Keratinocyte (primary cell): Measurements from ENCODE around the gene MDFIC2.
"Not testable (repeated sequence)": the region's sequence is repeated elsewhere in the genome, so short reads cannot be mapped to it uniquely, and the experiment has no call there.

Experiments
- EZH2 ChIP-seq: IDR thresholded peaks from one replicate; pipeline ENCODE4 v1.6.1; 2012; ENCODE audit warnings: inconsistent platforms, mild to moderate bottlenecking, low read length, moderate library complexity
- TF ChIP-seq, protein P1 (sequence below), 3 experiments: IDR thresholded peaks in 1 of 3; conservative IDR thresholded peaks in 1 of 3; optimal IDR thresholded peaks in 1 of 3; 2 replicates in 2 of 3; 3 replicates in 1 of 3; pipeline versions ENCODE3 to v1.5.1; 2011; ENCODE audit warnings: low read length in 3 of 3, mild to moderate bottlenecking in 3 of 3, moderate library complexity in 2 of 3, control low read depth in 1 of 3, inconsistent platforms in 1 of 3; ENCODE audit not compliant: insufficient read depth in 2 of 3; ENCODE audit errors: extremely low read depth in 1 of 3

DNA sequence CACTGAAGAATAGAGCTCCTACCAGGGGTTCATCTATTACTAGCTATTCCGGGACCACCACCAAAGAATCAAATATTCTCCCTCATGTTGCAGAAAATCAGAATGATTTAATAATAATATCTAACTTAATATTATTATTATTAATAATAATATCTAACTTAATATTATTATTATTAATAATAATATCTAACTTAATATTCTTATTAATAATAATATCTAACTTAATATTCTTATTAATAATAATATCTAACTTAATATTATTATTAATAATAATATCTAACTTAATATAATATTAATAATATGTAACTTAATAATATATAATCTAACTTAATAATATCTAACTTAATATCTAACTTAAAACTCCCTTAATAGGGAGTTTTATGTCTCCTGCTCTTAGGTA is 24.4 kb upstream of the MDFIC2 start:
- not testable (repeated sequence) for TF ChIP-seq EZH2
- TF ChIP-seq, protein P1, sequence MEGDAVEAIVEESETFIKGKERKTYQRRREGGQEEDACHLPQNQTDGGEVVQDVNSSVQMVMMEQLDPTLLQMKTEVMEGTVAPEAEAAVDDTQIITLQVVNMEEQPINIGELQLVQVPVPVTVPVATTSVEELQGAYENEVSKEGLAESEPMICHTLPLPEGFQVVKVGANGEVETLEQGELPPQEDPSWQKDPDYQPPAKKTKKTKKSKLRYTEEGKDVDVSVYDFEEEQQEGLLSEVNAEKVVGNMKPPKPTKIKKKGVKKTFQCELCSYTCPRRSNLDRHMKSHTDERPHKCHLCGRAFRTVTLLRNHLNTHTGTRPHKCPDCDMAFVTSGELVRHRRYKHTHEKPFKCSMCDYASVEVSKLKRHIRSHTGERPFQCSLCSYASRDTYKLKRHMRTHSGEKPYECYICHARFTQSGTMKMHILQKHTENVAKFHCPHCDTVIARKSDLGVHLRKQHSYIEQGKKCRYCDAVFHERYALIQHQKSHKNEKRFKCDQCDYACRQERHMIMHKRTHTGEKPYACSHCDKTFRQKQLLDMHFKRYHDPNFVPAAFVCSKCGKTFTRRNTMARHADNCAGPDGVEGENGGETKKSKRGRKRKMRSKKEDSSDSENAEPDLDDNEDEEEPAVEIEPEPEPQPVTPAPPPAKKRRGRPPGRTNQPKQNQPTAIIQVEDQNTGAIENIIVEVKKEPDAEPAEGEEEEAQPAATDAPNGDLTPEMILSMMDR (optimal IDR thresholded peaks at IDR 0.05 in 1 of 3, IDR thresholded peaks at IDR 0.05 in 1 of 3, conservative IDR thresholded peaks at IDR 0.05 in 1 of 3; ENCODE audit: extremely low read depth in 1 of 3, insufficient read depth in 2 of 3, low read length in 3 of 3) = not testable (repeated sequence)
